MM.1S (cell line): ENCODE data around the gene NUCB1.
A peak's percentile ranks its signal among the peaks of the same experiment; 100 is the strongest.

Experiments used
- DNase-seq: peaks from one replicate; pipeline ENCODE4 v3.0.0-alpha.2; 2015
- H2AFZ ChIP-seq: fragments of 300-600 bp; sonication (generic); 2 replicates; pipeline ENCODE4 v1.6.0; 2016; ENCODE audit warnings: antibody characterized with exemption, low read length
- H3F3A ChIP-seq: fragments of 300-600 bp; sonication (generic); 2 replicates; pipeline ENCODE4 v1.6.1; 2016; ENCODE audit warnings: mild to moderate bottlenecking, antibody characterized with exemption, low read length, moderate library complexity, mixed read lengths; ENCODE audit not compliant: insufficient read depth
- H3K27ac ChIP-seq: fragments of 300-600 bp; sonication (generic); 2 replicates; pipeline ENCODE4 v1.5.1; 2016; ENCODE audit warnings: mild to moderate bottlenecking, low read length
- H3K27me3 ChIP-seq: fragments of 300-600 bp; sonication (generic); replicated peaks from 2 replicates; pipeline ENCODE4 v1.6.0; 2016; ENCODE audit warnings: low read length; ENCODE audit not compliant: insufficient read depth
- H3K36me3 ChIP-seq: fragments of 300-600 bp; sonication (generic); replicated peaks from 2 replicates; pipeline ENCODE4 v1.6.1; 2016; ENCODE audit warnings: mild to moderate bottlenecking, low read length, mixed read lengths; ENCODE audit not compliant: insufficient read depth
- H3K4me1 ChIP-seq: fragments of 300-600 bp; sonication (generic); 2 replicates; pipeline ENCODE4 v1.6.1; 2016; ENCODE audit warnings: low read length, mixed read lengths
- H3K4me2 ChIP-seq: fragments of 300-600 bp; sonication (generic); 2 replicates; pipeline ENCODE4 v1.6.0; 2016; ENCODE audit warnings: low read depth, low read length
- H3K4me3 ChIP-seq: fragments of 300-600 bp; sonication (generic); 2 replicates; pipeline ENCODE4 v1.5.1; 2016; ENCODE audit warnings: low read length, mixed read lengths
- H3K79me2 ChIP-seq: fragments of 300-600 bp; sonication (generic); 2 replicates; pipeline ENCODE4 v1.6.1; 2016; ENCODE audit warnings: mixed run types, low read length, mixed read lengths
- H3K9ac ChIP-seq: fragments of 300-600 bp; sonication (generic); 2 replicates; pipeline ENCODE4 v1.6.1; 2016; ENCODE audit warnings: low read length, mixed read lengths
- H3K9me2 ChIP-seq: fragments of 300-600 bp; sonication (generic); replicated peaks from 2 replicates; pipeline ENCODE4 v1.6.1; 2016; ENCODE audit warnings: mild to moderate bottlenecking, low read length, mixed read lengths; ENCODE audit not compliant: insufficient read depth
- H3K9me3 ChIP-seq: fragments of 300-600 bp; sonication (generic); replicated peaks from 2 replicates; pipeline ENCODE4 v1.6.1; 2016; ENCODE audit warnings: mild to moderate bottlenecking, low read length, mixed read lengths; ENCODE audit not compliant: insufficient read depth
- H4K20me1 ChIP-seq: fragments of 300-600 bp; sonication (generic); 2 replicates; pipeline ENCODE4 v1.6.1; 2016; ENCODE audit warnings: mild to moderate bottlenecking, low read length, moderate library complexity, mixed read lengths; ENCODE audit not compliant: insufficient read depth
- EZH2 ChIP-seq: fragments of 300-600 bp; sonication (generic); optimal IDR thresholded peaks from 2 replicates; pipeline ENCODE3; 2017; ENCODE audit warnings: low read depth, mild to moderate bottlenecking, antibody characterized with exemption, low read length, mixed read lengths
- EZH2phosphoT487 ChIP-seq: fragments of 300-600 bp; sonication (generic); IDR thresholded peaks from 2 replicates; pipeline ENCODE4 v1.6.1; 2018; ENCODE audit warnings: antibody characterized with exemption, low read length
- TF ChIP-seq, protein P1 (sequence below): fragments of 300-600 bp; sonication (generic); IDR thresholded peaks from 2 replicates; pipeline ENCODE4 v1.5.1; 2016; ENCODE audit warnings: antibody characterized with exemption, low read length, mixed read lengths

Gene NUCB1

DNA sequence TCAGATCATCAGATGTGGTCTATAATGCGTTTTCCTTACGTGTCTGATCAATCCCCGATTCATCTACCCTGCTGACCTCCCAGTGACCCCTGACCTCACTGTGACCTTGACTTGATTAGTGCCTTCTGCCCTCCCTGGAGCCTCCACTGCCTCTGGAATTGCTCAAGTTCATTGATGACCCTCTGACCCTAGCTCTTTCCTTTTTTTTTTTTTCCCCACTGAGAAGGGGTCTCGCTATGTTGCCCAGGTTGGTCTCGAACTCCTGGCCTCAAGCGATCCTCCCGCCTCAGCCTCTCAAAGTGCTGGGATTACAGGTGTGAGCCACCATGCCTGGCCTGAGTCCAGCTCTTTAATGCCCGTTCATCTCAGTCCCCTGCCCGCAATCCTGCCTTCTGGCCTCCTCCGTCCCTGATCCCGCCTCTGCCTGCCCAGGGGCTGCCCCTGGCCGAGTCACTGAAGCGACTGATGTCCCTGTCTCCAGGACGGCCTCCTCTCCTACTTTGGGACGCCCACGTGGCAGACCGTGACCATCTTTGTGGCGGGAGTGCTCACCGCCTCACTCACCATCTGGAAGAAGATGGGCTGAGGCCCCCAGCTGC is 61.0 kb downstream of the NUCB1 start:
- H3K4me2 ChIP-seq = no peak overlapping the region
- H3K9me2 ChIP-seq = no peaks in the 10 kb centered on the region
- H3K36me3 ChIP-seq = no peaks in the 10 kb centered on the region
- no peak for DNase-seq
- H3K9ac ChIP-seq = no peak overlapping the region
- TF ChIP-seq EZH2phosphoT487 (no peak), EZH2 (no peak)
- TF ChIP-seq, protein P1, sequence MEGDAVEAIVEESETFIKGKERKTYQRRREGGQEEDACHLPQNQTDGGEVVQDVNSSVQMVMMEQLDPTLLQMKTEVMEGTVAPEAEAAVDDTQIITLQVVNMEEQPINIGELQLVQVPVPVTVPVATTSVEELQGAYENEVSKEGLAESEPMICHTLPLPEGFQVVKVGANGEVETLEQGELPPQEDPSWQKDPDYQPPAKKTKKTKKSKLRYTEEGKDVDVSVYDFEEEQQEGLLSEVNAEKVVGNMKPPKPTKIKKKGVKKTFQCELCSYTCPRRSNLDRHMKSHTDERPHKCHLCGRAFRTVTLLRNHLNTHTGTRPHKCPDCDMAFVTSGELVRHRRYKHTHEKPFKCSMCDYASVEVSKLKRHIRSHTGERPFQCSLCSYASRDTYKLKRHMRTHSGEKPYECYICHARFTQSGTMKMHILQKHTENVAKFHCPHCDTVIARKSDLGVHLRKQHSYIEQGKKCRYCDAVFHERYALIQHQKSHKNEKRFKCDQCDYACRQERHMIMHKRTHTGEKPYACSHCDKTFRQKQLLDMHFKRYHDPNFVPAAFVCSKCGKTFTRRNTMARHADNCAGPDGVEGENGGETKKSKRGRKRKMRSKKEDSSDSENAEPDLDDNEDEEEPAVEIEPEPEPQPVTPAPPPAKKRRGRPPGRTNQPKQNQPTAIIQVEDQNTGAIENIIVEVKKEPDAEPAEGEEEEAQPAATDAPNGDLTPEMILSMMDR = no peak
- peaks cover 28% of the 10 kb centered on the region for H3F3A ChIP-seq
- H2AFZ ChIP-seq = no peak overlapping the region
- peaks cover 22% of the 10 kb centered on the region for H3K4me1 ChIP-seq
- H3K9me3 ChIP-seq = no peaks in the 10 kb centered on the region
- peaks cover 17% of the 10 kb centered on the region for H3K79me2 ChIP-seq
- H3K27ac ChIP-seq = no peak overlapping the region
- H3K27me3 ChIP-seq = no peaks in the 10 kb centered on the region
- no peaks in the 10 kb centered on the region for H4K20me1 ChIP-seq
- no peak overlapping the region for H3K4me3 ChIP-seq

DNA sequence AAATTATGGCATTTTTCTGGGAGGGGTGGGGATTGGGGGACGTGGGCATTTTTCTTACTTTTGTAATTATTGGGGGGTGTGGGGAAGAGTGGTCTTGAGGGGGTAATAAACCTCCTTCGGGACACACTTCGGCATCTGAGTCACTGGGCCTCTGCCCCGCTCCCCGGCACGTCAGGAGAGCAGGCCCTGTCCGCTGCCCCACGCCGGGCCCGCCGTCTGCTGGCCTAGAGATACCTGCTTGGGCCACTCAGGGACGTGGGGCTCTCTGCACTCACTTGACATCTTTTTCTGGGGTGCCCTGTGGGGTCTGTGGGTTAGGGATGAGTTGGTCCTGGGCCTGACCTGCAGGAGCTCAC is 61.5 kb downstream of the NUCB1 start:
- Histone ChIP-seq H3K27me3 (no peaks in the 10 kb centered on the region), H2AFZ (no peak overlapping the region), H3K4me2 (no peak overlapping the region), H3K9me3 (no peaks in the 10 kb centered on the region), H3K4me1 (peaks cover 26% of the 10 kb centered on the region), H3K27ac (no peak overlapping the region; the same call in 1 of the 2 replicates), H3K9me2 (no peaks in the 10 kb centered on the region), H4K20me1 (no peaks in the 10 kb centered on the region), H3F3A (peaks cover 33% of the 10 kb centered on the region), H3K4me3 (no peak overlapping the region), H3K9ac (no peak overlapping the region), H3K36me3 (no peaks in the 10 kb centered on the region), H3K79me2 (peaks cover 19% of the 10 kb centered on the region)
- DNase-seq = no peak
- TF ChIP-seq EZH2 = no peak
- TF ChIP-seq EZH2phosphoT487 = no peak
- TF ChIP-seq, protein P1 = no peak

DNA sequence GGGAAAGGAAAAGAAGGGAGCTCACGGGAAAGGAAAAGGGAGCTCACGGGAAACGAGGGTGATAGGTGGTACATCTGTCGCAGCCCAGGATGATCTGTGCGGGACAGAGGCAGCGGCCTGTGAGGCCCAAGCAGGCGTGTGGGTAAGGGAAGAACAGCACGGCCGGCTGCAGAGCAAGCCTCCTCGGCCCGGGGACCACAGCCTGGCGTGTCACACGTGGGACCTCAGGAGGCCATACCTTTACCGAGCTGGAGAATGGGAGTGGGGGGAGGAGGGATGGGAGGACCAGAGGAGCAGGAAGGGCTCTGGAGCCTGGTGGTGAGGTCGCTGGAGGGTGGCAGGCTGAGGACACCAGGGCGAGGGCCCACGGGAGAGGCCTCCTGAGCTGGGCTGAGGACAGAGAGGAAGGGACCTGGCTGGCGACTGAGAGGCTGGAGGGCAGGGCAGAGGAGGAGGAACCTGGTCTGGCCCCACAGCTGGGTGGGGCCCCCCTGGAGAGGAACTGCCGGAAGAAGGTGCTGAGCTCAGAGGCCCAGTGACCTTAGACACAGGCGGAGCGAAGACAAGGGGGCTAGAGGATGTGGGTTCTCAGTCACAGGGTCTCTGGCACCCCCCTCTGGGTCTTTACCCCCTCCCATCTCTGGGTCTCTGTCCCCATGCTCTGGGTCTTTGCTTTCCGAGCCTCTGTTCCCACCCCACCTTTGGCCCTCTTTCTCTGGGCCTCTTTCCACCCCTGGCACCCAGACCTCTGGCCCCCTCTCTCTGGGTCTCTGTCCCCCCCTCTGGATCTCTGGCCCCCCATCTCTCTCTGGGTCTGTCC is 62.1 kb downstream of the NUCB1 start:
- peak overlapping the region; percentile 44; the same call in 1 of the 2 replicates for H3K4me2 ChIP-seq
- no peak for TF ChIP-seq EZH2phosphoT487
- TF ChIP-seq, protein P1 = no peak
- no peak for TF ChIP-seq EZH2

More for the DNA sequence above, 62.1 kb downstream of the NUCB1 start:
- H3K9me3 ChIP-seq = no peaks in the 10 kb centered on the region
- no peaks in the 10 kb centered on the region for H4K20me1 ChIP-seq
- H3K27me3 ChIP-seq = no peaks in the 10 kb centered on the region
- peaks cover 21% of the 10 kb centered on the region for H3K79me2 ChIP-seq
- DNase-seq = peak; percentile 59
- H3K27ac ChIP-seq = peak overlapping the region; percentile 54; the same call in 1 of the 2 replicates
- H3K9me2 ChIP-seq = no peaks in the 10 kb centered on the region
- H3K4me1 ChIP-seq = peaks cover 30% of the 10 kb centered on the region
- H3K36me3 ChIP-seq = no peaks in the 10 kb centered on the region
- peak overlapping the region; percentile 7; the same call in 1 of the 2 replicates for H3K4me3 ChIP-seq
- 0 out of 2 replicates have a peak overlapping the region, but pooled peaks have one; percentile 7 for H2AFZ ChIP-seq
- H3K9ac ChIP-seq = peak overlapping the region; percentile 46; the same call in 1 of the 2 replicates
- H3F3A ChIP-seq = peaks cover 39% of the 10 kb centered on the region
